Cortex of kidney (tissue), 1 donor: Measurements from ENCODE around the gene ANXA5.
"Not testable (repeated sequence)": the region's sequence is repeated elsewhere in the genome, so short reads cannot be mapped to it uniquely, and the experiment has no call there.

Experiments used
- DNase-seq: peaks from one replicate; lab custom pipeline; 2025; lab: John Stamatoyannopoulos, UW

The ANXA5 gene

DNA sequence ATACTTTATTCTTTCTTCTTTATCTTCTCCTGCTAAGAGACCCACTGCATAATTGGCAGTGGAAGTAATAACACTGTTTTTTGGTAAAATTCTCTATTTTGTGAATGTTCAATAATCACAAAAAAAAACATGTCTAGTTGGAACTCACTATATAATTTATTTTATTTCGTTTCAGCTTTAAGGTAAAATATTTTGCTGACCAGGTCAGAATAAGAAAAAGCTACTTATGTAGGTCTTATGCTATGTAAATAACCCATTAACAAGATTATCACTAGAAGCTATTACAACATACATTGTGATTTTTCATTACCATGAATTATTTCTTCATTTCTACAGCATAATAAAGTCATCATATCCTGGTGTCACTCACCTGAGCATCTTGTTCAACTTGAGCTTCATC is 19.3 kb downstream of the ANXA5 start:
- DNase-seq, result no peak

DNA sequence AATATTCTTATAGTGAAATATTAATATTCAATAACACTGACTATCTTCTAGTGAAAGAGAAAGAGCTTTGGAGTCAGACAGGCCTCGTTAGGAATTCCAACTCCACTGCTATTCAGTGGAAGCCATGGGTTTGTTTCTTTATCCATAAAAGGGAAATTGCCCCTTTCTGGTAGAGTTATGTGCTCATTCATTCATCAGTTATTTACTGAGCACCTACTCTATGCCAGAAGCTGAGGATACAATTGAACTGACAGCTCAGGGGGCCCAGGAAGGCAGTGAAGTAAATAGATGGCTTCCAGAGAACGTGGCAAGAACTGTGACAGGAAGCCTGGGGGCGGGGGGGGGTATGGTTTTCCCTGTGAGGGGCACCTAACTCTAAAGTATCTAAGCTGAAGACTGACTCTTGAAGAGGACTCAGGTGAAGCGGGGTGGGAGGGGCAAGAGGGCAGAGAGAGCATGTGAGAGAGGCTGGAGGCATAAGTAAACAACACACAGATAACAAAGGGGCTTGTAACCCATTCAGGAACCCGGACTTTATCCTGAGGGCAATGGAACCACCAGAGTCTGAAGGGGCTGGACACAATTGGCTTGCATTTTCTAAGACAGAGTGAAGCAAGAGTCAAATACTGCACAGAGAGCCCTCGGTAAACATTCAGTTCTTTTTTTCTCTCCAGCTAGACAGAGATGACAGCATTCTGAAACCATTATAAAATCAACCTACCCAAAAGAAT is 20.3 kb downstream of the ANXA5 start:
- DNase-seq, result no peak

DNA sequence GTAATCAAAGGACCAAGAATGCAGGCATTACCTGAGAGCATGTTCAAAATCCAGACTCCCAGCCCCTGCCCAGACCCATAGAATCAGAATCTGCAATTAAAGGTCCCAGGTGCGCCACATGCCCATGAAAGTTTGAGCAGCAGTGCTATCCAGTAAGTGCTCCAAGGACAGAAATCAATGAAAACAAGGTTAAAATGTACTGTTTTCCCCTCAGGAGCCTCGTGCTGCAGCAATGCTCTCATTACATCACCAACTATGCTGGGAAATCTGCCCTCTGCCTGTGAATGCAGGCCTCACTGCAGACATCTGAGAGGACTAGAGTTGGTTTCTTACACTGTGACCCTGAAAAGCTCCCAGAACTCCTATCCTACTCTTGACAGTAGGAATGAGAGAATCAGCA is 21.1 kb downstream of the ANXA5 start:
- DNase-seq, result no peak

DNA sequence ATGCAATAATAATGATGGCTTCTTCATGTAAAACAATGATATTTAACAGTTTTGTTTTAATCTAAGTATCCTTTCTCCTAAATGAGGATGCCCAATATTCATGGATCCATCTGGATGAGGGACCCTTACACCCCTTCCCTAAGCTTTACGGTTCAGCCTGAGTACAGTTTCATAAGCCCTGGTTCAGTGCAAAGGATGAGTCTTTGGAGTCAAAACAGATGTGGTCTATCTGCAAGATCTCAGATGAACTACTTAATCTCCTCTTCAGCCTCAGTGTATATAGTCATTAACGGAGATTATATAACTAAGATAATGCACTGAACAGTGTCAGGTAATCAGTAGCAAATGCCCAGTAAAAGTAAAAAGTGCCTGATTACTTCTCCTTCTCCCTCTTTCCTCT is 22.1 kb downstream of the ANXA5 start:
- DNase-seq, result no peak

- no peak for DNase-seq
These were observed 22.6 kb downstream of the ANXA5 start for GRCh38 chr4:121674191-121674590.

- DNase-seq, result no peak
These were observed 27.6 kb downstream of the ANXA5 start for GRCh38 chr4:121669163-121669550.

DNA sequence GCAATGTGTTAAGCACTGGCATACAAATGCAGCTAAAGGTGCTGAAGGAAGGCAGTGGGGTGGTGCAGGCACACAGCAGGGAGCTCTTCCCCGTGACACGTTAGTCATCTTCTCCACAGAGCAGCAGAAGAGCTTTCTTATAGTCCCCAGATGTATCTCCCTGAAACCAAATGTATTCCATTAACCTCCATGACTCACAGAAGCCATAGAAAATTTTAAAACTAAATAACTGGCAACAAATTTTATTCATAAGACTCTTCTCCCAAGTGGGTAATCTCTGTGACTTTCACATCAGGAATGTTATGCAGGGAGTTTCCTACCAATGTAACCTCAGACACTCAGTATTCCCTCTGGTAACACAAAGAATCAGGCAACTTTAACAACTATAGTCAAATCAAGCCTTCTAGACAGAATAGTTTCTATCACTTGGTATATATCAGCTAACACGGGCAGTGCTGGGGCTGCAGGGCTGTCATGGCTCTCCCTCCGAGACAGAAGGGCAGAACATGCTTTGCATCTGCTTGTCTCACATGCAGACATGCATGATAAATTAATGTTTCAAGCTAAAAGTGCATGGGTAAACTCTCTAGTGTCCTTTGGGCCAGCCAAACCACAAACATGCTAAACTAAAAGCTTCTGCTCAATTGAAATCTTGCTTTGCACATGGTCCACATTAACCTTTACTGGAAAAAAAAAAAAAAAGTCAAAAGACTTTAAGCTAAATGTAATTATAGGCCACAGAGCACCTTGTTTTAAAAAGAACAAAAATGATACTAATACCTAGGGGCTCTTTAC is 28.2 kb downstream of the ANXA5 start:
- DNase-seq, result no peak

GRCh38 chr4:121666091-121666679 is 30.6 kb downstream of the ANXA5 start:
- no peak for DNase-seq

DNA sequence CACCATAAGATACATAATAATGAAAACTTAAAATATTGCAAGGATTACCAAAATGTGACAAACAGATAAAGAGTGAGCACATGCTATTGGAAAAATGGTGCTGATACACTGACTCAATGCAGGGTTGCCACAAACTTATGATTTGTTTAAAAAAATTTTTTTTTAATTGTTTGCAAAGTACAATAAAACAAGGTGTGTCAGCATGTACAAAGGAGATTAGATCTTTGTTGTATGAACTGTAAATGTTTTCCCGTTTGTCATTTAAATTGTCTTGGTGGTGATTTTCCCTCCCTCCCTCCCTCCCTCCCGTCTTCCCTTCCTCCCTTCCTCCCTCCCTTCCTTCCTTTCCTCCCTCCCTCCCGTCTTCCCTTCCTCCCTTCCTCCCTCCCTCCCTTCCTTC is 31.4 kb downstream of the ANXA5 start:
- DNase-seq, result no peak

DNA sequence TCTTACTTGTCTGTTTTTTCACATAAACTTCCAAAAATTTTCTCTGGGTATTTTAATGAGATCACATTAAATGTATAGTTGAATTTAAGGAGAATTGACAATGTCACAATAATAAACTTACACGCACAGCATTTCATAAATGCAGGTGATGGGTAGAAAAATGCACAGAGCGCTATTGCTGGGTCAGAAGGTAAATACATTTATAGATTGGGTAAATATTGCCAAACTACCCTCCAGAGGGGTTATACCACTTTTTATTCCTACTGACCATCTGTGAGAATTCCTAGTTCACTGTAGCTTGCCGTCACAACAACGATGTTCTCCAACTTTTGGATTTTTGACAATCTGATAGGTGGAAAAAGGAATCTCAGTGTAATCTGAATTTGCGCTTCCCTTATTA is 34.6 kb downstream of the ANXA5 start:
- no peak for DNase-seq

DNA sequence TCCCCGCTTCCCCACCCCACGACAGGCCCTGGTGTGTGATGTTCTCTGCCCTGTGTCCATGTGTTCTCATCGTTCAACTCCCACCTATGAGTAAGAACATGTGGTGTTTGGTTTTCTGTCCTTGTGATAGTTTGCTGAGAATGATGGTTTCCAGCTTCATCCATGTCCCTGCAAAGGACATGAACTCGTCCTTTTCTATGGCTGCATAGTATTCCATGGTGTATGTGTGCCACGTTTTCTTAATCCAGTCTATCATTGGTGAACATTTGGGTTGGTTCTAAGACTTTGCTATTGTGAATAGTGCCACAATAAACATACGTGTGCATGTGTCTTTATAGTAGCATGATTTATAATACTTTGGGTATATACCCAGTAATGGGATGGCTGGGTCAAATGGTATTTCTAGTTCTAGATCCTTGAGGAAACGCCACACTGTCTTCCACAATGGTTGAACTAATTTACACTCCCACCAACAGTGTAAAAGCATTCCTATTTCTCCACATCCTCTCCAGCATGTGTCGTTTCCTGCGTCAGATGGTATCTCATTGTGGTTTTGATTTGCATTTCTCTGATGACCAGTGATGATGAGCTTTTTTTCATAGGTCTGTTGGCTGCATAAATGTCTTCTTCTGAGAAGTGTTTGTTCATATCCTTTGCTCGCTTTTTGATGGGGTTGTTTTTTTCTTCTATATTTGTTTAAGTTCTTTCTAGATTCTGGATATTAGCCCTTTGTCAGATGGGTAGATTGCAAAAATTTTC is 36.4 kb downstream of the ANXA5 start:
- not testable (repeated sequence) for DNase-seq

DNA sequence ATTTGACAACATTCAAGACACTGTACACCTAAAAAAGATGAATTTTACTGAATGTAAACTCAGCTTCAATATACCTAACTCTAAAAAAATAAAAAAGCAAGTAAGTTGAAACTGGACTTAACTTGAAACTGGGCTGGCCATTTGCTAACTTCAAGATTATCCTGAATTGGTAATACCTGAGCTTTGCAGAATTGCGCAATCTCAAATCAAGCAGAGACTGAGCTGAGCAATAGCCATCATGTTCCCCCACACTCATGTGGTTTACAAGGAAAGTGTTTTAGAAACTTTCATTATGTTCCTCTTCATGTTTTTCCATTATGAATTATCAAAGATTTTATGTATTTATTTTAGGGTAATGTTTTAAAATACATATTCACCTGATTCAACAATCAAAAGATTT is 38.7 kb downstream of the ANXA5 start:
- DNase-seq, result no peak

GRCh38 chr4:121656269-121656641 is 40.5 kb downstream of the ANXA5 start:
- no peak for DNase-seq

DNA sequence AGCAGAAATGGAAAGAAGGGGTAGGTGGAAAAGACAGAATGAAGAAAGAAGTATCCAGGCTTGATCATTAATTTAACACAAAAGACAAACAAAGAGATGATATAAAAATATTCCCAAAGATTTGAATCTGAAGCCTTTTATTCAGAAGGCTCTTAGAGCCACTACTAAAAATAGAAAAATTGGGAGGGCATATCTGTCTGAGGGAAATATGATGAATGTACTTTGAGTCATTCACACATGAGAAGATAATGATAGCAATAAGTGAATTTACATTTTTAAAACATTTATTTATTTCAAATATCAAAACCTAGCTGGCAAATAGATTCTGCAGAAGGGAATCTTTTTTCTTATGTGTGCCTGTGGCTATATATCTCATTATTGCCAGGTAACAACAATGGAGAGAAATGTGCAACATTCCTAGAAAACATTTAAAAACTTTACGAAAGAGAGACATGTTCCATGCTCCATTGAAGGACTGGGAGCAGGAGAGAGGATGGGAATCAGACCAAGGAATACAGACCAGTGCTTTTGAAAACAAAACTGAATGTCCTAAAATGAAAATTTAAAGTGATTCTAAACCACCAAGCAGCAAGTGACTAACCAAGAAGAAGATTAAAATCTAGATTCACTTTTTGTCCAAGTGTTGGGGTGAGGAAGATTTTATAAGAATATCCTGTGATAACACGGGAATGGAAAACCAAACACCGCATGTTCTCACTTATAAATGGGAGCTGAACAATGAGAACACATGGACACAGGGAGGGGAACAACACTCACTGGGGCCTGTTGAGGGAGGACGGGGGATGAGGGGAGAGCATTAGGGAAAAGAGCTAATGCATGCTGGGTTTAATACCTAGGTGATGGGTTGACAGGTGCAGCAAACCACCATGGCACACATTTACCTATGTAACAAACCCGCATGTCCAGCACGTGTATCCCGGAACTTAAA is 41.2 kb downstream of the ANXA5 start:
- no peak for DNase-seq

DNA sequence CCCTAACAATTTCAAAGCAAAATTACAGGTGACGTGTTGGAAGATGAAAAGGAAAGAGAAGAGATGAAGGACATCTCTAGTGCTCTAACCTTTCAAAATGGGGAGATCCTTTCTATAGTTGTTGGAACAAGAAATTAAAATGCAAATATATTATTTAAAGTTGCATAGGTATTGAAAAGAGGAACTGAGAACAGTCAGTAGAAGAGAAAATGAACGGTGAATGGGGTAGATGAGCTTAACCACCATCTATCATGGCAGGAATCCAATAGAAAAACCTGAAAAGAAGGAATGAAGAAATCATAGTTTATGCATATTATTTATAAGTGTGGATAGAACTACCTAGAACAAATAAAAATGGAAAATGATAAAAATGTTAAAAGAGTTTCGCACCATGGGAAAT is 42.0 kb downstream of the ANXA5 start:
- no peak for DNase-seq

DNA sequence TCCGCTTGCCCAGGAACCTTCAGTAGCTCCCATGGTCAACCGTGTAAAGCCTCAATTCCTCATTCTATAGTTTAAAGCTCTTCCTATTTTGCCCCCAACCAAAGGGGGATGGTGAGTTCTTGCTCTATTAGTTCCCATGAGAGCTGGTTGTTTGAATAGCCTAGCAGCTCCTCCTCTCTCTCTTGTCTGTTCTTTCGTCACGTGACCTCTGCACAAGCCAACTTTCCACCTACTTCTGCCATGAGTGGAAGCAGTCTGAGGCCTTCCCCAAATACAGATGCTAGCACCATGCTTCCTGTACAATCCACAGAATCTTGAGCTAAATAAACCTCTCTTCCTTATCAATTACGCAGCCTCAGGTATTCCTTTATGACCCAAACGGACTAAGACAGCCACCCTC is 42.8 kb downstream of the ANXA5 start:
- DNase-seq, result no peak

- no peak for DNase-seq
These were observed 43.6 kb downstream of the ANXA5 start for GRCh38 chr4:121653214-121653613.

DNA sequence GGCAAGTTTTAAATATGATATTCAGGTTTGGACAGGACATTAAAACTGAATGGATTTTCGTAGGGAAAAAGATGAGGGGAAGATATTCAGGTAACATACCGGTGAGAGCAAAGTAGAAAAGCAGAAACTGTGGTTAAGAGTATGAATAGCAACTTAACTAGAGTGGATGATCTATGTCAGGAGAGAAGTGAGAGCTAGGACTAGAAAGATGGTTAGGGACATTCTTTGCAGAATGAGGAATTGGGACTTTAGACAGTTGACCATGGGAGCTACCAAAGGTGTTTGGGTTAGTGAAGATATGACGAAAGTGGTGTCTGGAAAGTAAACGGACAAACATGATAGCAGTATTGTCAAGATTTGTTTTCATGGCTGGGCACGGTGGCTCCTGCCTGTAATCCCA is 45.2 kb downstream of the ANXA5 start:
- DNase-seq, result no peak

DNA sequence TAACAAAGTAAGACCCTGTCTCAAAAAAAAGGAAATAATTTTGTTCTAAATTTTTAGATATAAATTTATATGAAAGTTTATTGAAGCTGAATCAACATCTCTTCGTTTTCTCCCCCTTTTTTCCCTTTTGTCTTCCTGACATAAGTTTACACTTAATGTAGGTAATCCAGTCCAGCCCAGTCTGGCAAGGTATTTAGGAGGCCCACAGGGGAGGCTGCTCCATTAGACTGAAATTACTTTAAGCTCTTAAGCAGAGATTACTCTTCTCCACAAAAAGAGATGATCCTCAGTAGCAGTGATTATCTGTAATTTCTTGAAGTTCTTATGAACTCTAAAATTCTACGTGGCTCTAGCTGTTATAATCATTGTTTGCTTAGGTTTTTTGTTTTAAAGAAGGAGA is 46.0 kb downstream of the ANXA5 start:
- no peak for DNase-seq

DNA sequence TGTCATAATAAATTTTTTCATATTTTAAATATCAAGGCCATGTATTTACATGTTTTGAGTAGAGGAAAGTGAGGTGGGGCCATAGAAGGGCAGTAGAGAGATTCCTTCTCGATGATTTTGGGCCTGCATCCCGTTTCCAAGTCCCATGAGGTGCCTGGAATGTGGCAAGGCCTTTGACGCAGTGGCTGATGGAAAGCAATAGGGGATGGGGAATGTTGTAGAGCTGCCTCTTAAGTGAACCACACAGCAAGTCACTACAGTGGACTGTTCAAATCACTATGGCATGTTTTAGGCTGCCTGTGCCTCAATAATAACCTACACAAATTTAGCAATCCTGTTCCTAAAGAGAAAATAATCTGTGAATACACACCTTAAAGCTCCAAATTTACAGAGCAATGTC is 48.3 kb downstream of the ANXA5 start:
- DNase-seq, result no peak

GRCh38 chr4:121642876-121643585 is 53.7 kb downstream of the ANXA5 start:
- DNase-seq, result no peak
